ENCODE results near the gene CYP24A1.

DNA sequence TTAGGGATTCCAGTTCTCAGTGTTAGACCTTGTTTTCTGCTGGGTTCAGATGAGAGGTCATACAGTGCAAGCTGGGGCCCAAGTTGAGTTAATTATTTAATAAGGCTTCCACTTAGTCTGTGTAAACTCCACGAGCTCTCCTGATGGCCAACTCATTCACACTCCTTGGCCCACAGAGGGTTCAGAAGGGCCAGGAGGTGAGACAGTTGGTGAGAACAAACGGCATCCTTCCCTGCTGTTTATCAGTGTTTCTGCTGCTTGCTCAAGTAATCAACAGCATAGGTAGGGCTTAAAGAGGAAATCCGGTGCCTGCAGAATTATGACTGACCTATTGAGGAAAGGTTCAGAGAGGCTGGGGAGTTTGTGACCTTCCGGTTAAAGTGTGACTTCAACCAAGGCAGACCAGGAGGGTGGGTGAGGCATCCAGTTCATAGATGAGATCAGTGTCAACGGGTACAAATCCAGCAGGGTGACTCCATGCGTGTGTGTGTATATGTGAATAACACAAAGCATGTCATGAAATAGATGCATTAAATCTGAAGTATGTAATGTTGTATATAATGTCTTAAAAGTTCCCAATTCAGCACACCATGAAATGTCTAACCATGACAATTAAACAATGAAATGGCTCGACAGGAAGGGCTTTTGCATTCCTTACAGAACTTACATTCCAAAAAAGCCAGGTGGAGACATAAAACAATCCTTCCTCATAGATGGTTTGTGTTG, 66.0 kb downstream of the CYP24A1 start:
- no peak for TF ChIP-seq POLR2A (IDR thresholded peaks at IDR 0.05)
- TF ChIP-seq, protein P1, sequence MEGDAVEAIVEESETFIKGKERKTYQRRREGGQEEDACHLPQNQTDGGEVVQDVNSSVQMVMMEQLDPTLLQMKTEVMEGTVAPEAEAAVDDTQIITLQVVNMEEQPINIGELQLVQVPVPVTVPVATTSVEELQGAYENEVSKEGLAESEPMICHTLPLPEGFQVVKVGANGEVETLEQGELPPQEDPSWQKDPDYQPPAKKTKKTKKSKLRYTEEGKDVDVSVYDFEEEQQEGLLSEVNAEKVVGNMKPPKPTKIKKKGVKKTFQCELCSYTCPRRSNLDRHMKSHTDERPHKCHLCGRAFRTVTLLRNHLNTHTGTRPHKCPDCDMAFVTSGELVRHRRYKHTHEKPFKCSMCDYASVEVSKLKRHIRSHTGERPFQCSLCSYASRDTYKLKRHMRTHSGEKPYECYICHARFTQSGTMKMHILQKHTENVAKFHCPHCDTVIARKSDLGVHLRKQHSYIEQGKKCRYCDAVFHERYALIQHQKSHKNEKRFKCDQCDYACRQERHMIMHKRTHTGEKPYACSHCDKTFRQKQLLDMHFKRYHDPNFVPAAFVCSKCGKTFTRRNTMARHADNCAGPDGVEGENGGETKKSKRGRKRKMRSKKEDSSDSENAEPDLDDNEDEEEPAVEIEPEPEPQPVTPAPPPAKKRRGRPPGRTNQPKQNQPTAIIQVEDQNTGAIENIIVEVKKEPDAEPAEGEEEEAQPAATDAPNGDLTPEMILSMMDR (IDR thresholded peaks at IDR 0.05): no peak

Data from ovary (tissue), 3 donors.